HCT116 (cell line): Measurements from ENCODE around the gene C1orf105. TPM values are rescaled to one million over a fixed set of nuclear protein-coding genes. Genes with fewer than 3 reads are reported as not detected.

ENCODE experiments used
- ATAC-seq: fragments of 200-7000 bp; cut with Tn5 transposase; 2 replicates; pipeline ENCODE4 v1.9.1; 2020; ENCODE audit warnings: mild to moderate bottlenecking, moderate library complexity
- BruUV-seq: library from RNA; stranded (reverse); fragments of 400-500 nt; replicated peaks from 2 replicates; lab custom pipeline; 2021; lab: Mats Ljungman, UMichigan
- CTCF ChIA-PET: fragments of 300-600 bp; sonication (Branson Sonifier 250); formaldehyde crosslinking; loops from one replicate; lab custom pipeline; 2021; ENCODE audit warnings: antibody characterized with exemption; lab: Charles Lee
- POLR2A ChIA-PET: fragments of 300-600, 350-600 bp; sonication (Branson Sonifier 250); formaldehyde crosslinking; loops from one replicate; lab custom pipeline; 2021; ENCODE audit warnings: antibody characterized with exemption; lab: Charles Lee
- RAD21 ChIA-PET, 2 experiments: fragments of 300-600 bp; sonication (Branson Sonifier 250); formaldehyde crosslinking; loops; one replicate each; lab custom pipeline; 2023; ENCODE audit warnings: low total read pairs in 2 of 2; ENCODE audit not compliant: uncharacterized antibody in 2 of 2, unreplicated experiment in 2 of 2, low non-redundant PET in 1 of 2; lab: Charles Lee
- DNase-seq: peaks from one replicate; pipeline ENCODE4 v3.0.0-alpha.2; 2010; ENCODE audit warnings: low read depth, low spot score
- H2AFZ ChIP-seq: fragments of 200-600 bp; shearing (Covaris generic), sonication (generic); 2 replicates; pipeline ENCODE4 v1.6.1; 2017; ENCODE audit warnings: low read depth, mixed run types, mixed read lengths, antibody characterized with exemption, low read length; ENCODE audit not compliant: poor library complexity, severe bottlenecking
- H3K27ac ChIP-seq: 2 replicates; pipeline ENCODE4 v1.5.1; 2012; ENCODE audit warnings: low read depth, low read length
- H3K27me3 ChIP-seq: fragments of 200-600 bp; sonication (generic); 2 replicates; pipeline ENCODE4 v1.6.1; 2016; ENCODE audit warnings: mixed run types, low read length, mixed read lengths; ENCODE audit not compliant: insufficient read depth
- H3K36me3 ChIP-seq, 2 experiments: fragments of 200-500 bp in 1 of 2; fragments of 200-600 bp in 1 of 2; sonication (Bioruptor generic) in 1 of 2; sonication (generic) in 1 of 2; 2 replicates each; pipeline versions ENCODE4 v1.5.1 to v1.6.1; 2014 to 2016; ENCODE audit warnings: low read length in 2 of 2, inconsistent platforms in 1 of 2, mixed read lengths in 1 of 2, mixed run types in 1 of 2; ENCODE audit not compliant: insufficient read depth in 2 of 2, control insufficient read depth in 1 of 2
- H3K4me1 ChIP-seq, 2 experiments: fragments of 200-600 bp in 1 of 2; sonication (generic) in 1 of 2; 2 replicates each; pipeline versions ENCODE4 v1.5.1 to v1.6.1; 2012 to 2017; ENCODE audit warnings: low read length in 2 of 2, inconsistent platforms in 1 of 2, mild to moderate bottlenecking in 1 of 2, mixed read lengths in 1 of 2, mixed run types in 1 of 2, moderate library complexity in 1 of 2; ENCODE audit not compliant: insufficient read depth in 2 of 2, control insufficient read depth in 1 of 2
- H3K4me2 ChIP-seq: fragments of 200-600 bp; sonication (generic); 2 replicates; pipeline ENCODE4 v1.6.1; 2017; ENCODE audit warnings: mixed run types, low read length, mixed read lengths
- H3K4me3 ChIP-seq, 2 experiments: fragments of 200-600 bp in 1 of 2; sonication (generic) in 1 of 2; replicated peaks in 1 of 2; 2 replicates each; pipeline ENCODE4 v1.5.1; 2011 to 2016; ENCODE audit warnings: low read length in 2 of 2, control low read depth in 1 of 2, low read depth in 1 of 2, mild to moderate bottlenecking in 1 of 2, mixed read lengths in 1 of 2, mixed run types in 1 of 2
- H3K79me2 ChIP-seq: fragments of 200-600 bp; sonication (generic); 2 replicates; pipeline ENCODE4 v1.6.1; 2017; ENCODE audit warnings: mild to moderate bottlenecking, mixed run types, low read length, moderate library complexity, mixed read lengths; ENCODE audit not compliant: insufficient read depth
- H3K9ac ChIP-seq: fragments of 200-600 bp; sonication (generic); 2 replicates; pipeline ENCODE4 v1.6.1; 2016; ENCODE audit warnings: low read length, mixed read lengths
- H3K9me2 ChIP-seq: fragments of 200-600 bp; sonication (generic), shearing (Covaris generic); 2 replicates; pipeline ENCODE4 v1.6.1; 2017; ENCODE audit warnings: mixed run types, mild to moderate bottlenecking, moderate library complexity; ENCODE audit not compliant: insufficient read depth
- H3K9me3 ChIP-seq, 2 experiments: fragments of 200-500 bp in 1 of 2; fragments of 200-600 bp in 1 of 2; sonication (Bioruptor generic) in 1 of 2; sonication (generic) in 1 of 2; 2 replicates each; pipeline ENCODE4 v1.6.1; 2014 to 2017; ENCODE audit warnings: low read length in 2 of 2, mixed read lengths in 2 of 2, inconsistent platforms in 1 of 2, low read depth in 1 of 2, mild to moderate bottlenecking in 1 of 2, mixed run types in 1 of 2, moderate library complexity in 1 of 2; ENCODE audit not compliant: control insufficient read depth in 1 of 2, insufficient read depth in 1 of 2
- H4K20me1 ChIP-seq: fragments of 200-600 bp; sonication (generic), shearing (Covaris generic); 2 replicates; pipeline ENCODE4 v1.6.1; 2017; ENCODE audit warnings: mixed run types, mild to moderate bottlenecking, moderate library complexity; ENCODE audit not compliant: insufficient read depth
- CBX3 ChIP-seq: IDR thresholded peaks from 2 replicates; pipeline ENCODE4 v1.6.1; 2012; ENCODE audit warnings: low read depth
- CEBPB ChIP-seq: IDR thresholded peaks from 2 replicates; pipeline ENCODE4 v1.6.1; 2012; ENCODE audit warnings: low read depth
- CTCF ChIP-seq, 3 experiments: fragments of 200-600 bp in 1 of 3; sonication (generic) in 1 of 3; IDR thresholded peaks in 2 of 3; conservative IDR thresholded peaks in 1 of 3; 2 replicates each; pipeline ENCODE4 v1.5.1; 2012 to 2017; ENCODE audit warnings: low read depth in 2 of 3, low read length in 2 of 3, antibody characterized with exemption in 1 of 3, borderline replicate concordance in 1 of 3, control low read depth in 1 of 3, mild to moderate bottlenecking in 1 of 3, mixed read lengths in 1 of 3, mixed run types in 1 of 3, moderate library complexity in 1 of 3; ENCODE audit not compliant: insufficient read depth in 1 of 3
- EGR1 ChIP-seq: IDR thresholded peaks from 2 replicates; pipeline ENCODE4 v1.6.1; 2012; ENCODE audit warnings: low read depth
- ELF1 ChIP-seq: IDR thresholded peaks from 2 replicates; pipeline ENCODE4 v1.6.1; 2012; ENCODE audit warnings: low read depth, borderline replicate concordance
- EZH2phosphoT487 ChIP-seq: fragments of 200-600 bp; IDR thresholded peaks from 2 replicates; pipeline ENCODE4 v1.6.1; 2018; ENCODE audit warnings: antibody characterized with exemption, borderline replicate concordance
- FOSL1 ChIP-seq: IDR thresholded peaks from 2 replicates; pipeline ENCODE4 v1.6.1; 2012; ENCODE audit warnings: low read depth
- JUND ChIP-seq: IDR thresholded peaks from 2 replicates; pipeline ENCODE4 v1.6.1; 2012
- MAX ChIP-seq: IDR thresholded peaks from 2 replicates; pipeline ENCODE4 v1.6.1; 2012
- POLR2A ChIP-seq: IDR thresholded peaks from 2 replicates; pipeline ENCODE4 v1.7.0; 2011; ENCODE audit warnings: borderline replicate concordance; ENCODE audit not compliant: insufficient read depth, insufficient read length; ENCODE audit errors: extremely low read depth
- RAD21 ChIP-seq: IDR thresholded peaks from 2 replicates; pipeline ENCODE4 v1.6.1; 2012; ENCODE audit warnings: low read depth, mild to moderate bottlenecking
- REST ChIP-seq: IDR thresholded peaks from 2 replicates; pipeline ENCODE4 v1.6.1; 2012; ENCODE audit warnings: low read depth
- SIN3A ChIP-seq: IDR thresholded peaks from 2 replicates; pipeline ENCODE4 v1.6.1; 2012; ENCODE audit warnings: low read depth
- SP1 ChIP-seq: IDR thresholded peaks from 2 replicates; pipeline ENCODE4 v1.6.1; 2012; ENCODE audit warnings: low read depth
- SRF ChIP-seq: IDR thresholded peaks from 2 replicates; pipeline ENCODE4 v1.6.1; 2012; ENCODE audit warnings: low read depth
- YY1 ChIP-seq: IDR thresholded peaks from 2 replicates; pipeline ENCODE4 v1.6.1; 2011; ENCODE audit warnings: low read length, low read depth, moderate library complexity, mild to moderate bottlenecking; ENCODE audit not compliant: insufficient replicate concordance; ENCODE audit errors: extremely low read depth
- ZFX ChIP-seq: fragments of 450-650 bp; IDR thresholded peaks from 2 replicates; pipeline ENCODE4 v1.6.1; 2017
- ZNF274 ChIP-seq: fragments of 200-500 bp; sonication (Bioruptor generic); IDR thresholded peaks from 2 replicates; pipeline ENCODE4 v1.6.1; 2014; ENCODE audit warnings: mild to moderate bottlenecking, low read depth, low read length, inconsistent platforms
- intact Hi-C: fragments of 100-400 bp; cut with micrococcal nuclease; formaldehyde crosslinking; loops from 2 replicates; pipeline ENCODE4 v1.10.0; 2022
- total RNA-seq: library from RNA; stranded (reverse); gene quantifications from one replicate; pipeline ENCODE4 v1.2.1, GENCODE V29; 2021; ENCODE audit not compliant: unreplicated experiment
- TF ChIP-seq, protein P1 (sequence below): IDR thresholded peaks from 2 replicates; pipeline ENCODE4 v1.6.1; 2011; ENCODE audit warnings: mild to moderate bottlenecking, low read length, moderate library complexity; ENCODE audit not compliant: insufficient replicate concordance; ENCODE audit errors: extremely low read depth
- TF ChIP-seq, protein P2 (sequence below): IDR thresholded peaks from 2 replicates; pipeline ENCODE4 v1.6.1; 2012

Gene C1orf105
- total RNA-seq, 1 experiment from 2014 or later, result not detected

DNA sequence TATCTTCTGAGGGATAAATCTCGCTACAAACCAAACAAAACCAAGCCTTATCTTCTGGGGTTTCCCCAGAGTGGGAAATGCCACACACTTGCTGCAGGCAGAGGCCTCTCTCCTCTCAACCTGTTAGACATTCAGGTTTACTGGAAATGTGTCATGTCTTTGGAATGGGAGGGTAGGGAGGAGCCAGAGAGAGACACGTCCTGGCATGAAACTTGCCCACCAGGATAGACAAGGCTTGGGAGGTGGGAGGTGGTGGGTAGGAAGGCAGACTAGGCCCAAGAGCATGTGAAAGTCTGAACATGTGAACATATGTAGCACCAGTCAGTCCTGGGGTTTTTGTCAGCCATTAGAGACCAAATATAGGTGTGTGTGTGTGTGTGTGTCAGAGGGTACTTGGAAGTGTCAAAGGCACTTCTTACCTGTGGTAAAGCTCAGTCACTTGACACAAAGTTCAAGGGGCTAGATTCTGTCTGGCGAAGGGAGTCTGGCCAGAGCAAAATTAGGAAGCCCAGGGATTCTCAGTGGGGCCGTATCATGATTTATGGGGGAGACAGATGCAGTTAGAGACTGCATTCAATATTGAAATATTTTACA, 55.8 kb downstream of the C1orf105 start:
- H4K20me1 ChIP-seq, result no peaks in the 10 kb centered on the region
- peak; percentile 94 for ATAC-seq
- no peaks in the 10 kb centered on the region for H3K9me2 ChIP-seq
- ChIA-PET CTCF (no interaction called here), RAD21 (no interaction called here), POLR2A (no interaction called here)
- no peaks in the 10 kb centered on the region for H3K79me2 ChIP-seq
- intact Hi-C loops, result no loop called here
- no TSS peak for BruUV-seq
- peak overlapping the region in 1 of 2 experiments; percentile 23; a peak in 1 of 4 replicates for H3K4me3 ChIP-seq
- peak overlapping the region; percentile 7; the same call in 1 of the 2 replicates for H3K9ac ChIP-seq
- peak overlapping the region; percentile 61 for H3K4me2 ChIP-seq
- H2AFZ ChIP-seq, result peak overlapping the region; percentile 85
- H3K9me3 ChIP-seq, result no peaks in the 10 kb centered on the region
- DNase-seq, result peak; percentile 56
- H3K27ac ChIP-seq, result peak overlapping the region; percentile 40; the same call in 1 of the 2 replicates
- H3K36me3 ChIP-seq, result no peaks in the 10 kb centered on the region
- no peaks in the 10 kb centered on the region for H3K27me3 ChIP-seq
- peaks cover 24 to 41% of the 10 kb centered on the region in 2 experiments for H3K4me1 ChIP-seq
- TF ChIP-seq EGR1, result no peak
- TF ChIP-seq, protein P1, sequence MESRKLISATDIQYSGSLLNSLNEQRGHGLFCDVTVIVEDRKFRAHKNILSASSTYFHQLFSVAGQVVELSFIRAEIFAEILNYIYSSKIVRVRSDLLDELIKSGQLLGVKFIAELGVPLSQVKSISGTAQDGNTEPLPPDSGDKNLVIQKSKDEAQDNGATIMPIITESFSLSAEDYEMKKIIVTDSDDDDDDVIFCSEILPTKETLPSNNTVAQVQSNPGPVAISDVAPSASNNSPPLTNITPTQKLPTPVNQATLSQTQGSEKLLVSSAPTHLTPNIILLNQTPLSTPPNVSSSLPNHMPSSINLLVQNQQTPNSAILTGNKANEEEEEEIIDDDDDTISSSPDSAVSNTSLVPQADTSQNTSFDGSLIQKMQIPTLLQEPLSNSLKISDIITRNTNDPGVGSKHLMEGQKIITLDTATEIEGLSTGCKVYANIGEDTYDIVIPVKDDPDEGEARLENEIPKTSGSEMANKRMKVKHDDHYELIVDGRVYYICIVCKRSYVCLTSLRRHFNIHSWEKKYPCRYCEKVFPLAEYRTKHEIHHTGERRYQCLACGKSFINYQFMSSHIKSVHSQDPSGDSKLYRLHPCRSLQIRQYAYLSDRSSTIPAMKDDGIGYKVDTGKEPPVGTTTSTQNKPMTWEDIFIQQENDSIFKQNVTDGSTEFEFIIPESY, result no peak
- peak; percentile 66; the same call in 1 of the 2 replicates for TF ChIP-seq FOSL1
- TF ChIP-seq SIN3A, result peak; percentile 41; the same call in 1 of the 2 replicates
- TF ChIP-seq CBX3, result 0 out of 2 replicates have a peak, but pooled peaks have one; percentile 12
- TF ChIP-seq SRF, result peak; percentile 42; the same call in 1 of the 2 replicates
- TF ChIP-seq JUND, result peak; percentile 68
- peak; percentile 56; the same call in 1 of the 2 replicates for TF ChIP-seq MAX
- no peak for TF ChIP-seq EZH2phosphoT487
- TF ChIP-seq RAD21, result 0 out of 2 replicates have a peak, but pooled peaks have one; percentile 11
- TF ChIP-seq POLR2A, result no peak
- TF ChIP-seq YY1, result no peak
- TF ChIP-seq ELF1, result no peak
- no peak for TF ChIP-seq CTCF (IDR thresholded peaks at IDR 0.05 in 2 of 3, conservative IDR thresholded peaks at IDR 0.05 in 1 of 3; ENCODE audit: borderline replicate concordance in 1 of 3, insufficient read depth in 1 of 3, low read depth in 2 of 3, low read length in 2 of 3)
- TF ChIP-seq, protein P2, sequence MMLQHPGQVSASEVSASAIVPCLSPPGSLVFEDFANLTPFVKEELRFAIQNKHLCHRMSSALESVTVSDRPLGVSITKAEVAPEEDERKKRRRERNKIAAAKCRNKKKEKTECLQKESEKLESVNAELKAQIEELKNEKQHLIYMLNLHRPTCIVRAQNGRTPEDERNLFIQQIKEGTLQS, result no peak
- no peak for TF ChIP-seq ZNF274
- TF ChIP-seq CEBPB, result no peak
- peak; percentile 77 for TF ChIP-seq SP1
- 0 out of 2 replicates have a peak, but pooled peaks have one; percentile 24 for TF ChIP-seq ZFX
- TF ChIP-seq REST, result no peak
